ENCODE data around the gene AMMECR1L.
"Not testable (repeated sequence)": the region's sequence is repeated elsewhere in the genome, so short reads cannot be mapped to it uniquely, and the experiment has no call there.

Gene AMMECR1L

DNA sequence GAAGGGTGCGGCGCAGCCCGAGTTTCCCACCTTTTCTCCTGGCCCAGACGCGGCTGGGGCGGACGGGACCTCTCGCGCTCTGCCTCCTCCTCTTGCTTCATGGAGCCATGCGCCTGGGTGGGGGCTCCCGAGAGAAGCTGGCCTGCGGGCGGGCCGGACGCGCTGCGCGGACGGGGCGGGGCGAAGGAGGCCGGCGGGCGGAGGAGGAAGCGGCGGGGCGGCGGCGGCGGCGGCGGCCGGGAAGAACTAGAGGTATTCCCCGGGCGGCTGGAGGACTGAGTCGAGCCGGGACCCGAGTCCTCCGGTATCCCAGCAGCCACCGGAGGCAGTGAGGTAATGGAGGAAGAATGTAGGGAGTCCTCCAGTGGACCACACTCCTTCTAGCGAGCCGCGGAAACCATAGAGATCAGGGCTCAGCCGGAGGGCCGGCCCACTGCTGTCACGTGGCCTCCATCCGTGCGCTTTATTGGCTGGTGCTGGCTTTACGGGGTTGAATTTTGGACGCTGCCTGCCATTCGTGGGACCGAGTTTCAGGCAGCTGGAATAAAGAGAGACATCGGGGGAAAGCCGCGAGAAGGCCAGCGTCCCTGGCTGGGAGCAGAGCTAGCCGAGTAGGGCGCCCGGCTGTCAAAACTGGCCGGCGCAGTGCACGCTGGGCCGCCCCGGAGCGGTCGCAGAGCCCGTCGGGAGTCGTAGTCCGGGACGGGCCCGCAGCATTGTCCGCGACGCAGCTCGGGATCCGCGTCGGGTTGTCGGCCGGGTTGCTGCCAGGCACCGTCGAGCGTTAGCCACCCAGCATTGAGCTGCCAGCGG is at the start of gene AMMECR1L:
AMMECR1L (minus strand) TSS at position 177 of the 813 bp plus-strand sequence. CDS start 11,722 bp downstream, outside the sequence.
- DNase-seq: peak; percentile 7

DNA sequence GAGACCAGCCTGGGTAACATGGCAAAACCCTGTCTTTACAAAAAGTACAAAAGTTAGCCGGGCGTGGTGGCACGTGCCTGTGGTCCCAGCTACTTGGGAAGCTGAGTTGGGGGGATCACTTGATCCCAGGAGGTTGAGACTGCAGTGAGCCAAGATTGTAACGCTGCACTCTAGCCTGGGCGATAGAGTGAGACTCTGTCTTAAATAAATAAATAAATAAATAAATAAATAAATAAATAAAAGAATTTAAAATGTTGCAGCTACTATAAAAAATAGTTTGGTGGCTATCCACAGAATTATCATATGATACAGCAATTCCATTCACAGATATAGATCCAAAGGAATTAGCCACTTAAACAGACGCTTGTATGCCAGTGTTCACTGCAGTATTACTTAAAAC is 49.6 kb upstream of the AMMECR1L start:
- no peak for DNase-seq

DNA sequence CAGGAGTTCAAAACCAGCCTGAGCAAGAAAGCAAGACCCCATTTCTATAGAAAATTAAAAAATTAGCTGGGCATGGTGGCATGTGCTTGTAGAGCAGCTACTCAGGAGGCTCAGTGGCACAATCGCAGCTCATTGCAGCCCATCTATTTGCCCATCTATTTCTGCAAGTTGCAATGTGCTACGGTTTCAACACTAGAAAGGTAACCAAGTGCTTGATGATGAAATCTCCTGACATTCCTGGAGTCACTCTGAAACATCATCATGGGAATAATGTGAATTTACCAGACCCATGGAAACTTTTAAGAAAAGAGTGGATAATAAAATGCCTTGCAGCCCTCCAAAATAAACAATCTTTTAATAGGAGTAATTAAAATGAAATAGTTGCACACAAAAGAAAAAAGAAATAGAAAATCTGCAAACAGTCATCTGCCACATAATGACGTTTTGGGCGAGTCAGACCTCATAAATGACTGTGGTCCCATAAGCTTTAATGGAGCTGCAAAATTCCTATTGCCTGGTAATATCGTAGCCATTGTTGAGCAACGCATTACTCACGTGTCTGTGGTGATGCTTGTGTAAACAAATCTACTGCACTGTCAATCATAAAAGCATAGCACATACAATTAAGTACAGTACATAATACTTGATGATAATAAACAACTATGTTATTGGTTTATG is 46.6 kb upstream of the AMMECR1L start:
- DNase-seq: no peak

DNA sequence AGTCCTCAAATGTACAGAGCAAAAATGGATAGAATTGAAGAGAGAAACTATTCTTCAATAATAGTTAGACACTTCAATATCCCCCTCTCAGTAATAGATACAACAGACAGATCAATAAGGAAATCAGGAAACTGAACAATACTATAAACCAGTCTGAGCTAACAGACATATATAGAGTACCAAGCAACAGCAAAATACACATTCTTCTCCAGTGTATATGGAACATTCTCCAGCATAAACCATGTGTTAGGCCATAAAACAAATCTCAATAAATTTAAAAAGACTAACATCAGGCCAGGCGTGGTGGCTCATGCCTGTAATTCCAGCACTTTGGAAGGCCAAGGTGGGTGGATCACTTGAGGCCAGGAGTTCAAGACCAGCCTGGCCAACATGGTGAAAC is 43.7 kb upstream of the AMMECR1L start:
- no peak for DNase-seq

DNA sequence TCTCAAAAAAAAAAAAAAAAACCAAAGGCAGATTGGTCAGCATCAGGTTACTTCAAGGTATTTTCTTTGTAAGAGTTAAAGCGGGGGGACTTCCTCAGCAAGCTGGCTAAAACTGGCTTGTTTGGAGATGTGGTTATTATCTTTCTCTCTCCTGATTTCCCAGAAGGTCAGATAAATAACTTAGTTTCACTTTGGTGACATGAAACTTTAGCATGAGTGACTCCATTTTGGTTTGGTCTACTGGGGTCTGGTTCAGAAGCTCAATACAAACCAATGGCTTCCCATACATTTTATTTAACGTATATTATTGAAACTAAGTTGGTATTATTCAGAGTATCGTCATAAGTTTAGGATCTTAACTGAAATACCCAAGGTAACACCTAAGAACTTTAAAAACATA is 41.6 kb upstream of the AMMECR1L start:
- no peak for DNase-seq

DNA sequence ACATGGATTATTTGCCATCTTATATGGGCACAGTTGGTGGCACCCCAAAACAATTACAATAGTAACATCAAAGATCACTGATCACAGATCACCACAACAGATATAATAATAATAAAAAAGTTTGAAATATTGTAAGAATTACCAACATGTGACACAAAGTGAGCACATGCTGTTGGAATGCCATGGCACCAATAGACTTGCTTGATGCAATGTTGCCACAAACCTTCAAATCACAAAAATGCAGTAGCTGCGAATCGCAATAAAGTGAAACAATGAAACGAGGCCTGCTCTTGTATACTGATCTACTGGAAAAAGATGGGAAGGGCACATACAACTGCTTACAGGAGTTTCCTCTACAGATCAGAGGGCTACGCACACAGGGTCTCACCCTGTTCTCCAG is 32.2 kb upstream of the AMMECR1L start:
- DNase-seq: no peak

DNA sequence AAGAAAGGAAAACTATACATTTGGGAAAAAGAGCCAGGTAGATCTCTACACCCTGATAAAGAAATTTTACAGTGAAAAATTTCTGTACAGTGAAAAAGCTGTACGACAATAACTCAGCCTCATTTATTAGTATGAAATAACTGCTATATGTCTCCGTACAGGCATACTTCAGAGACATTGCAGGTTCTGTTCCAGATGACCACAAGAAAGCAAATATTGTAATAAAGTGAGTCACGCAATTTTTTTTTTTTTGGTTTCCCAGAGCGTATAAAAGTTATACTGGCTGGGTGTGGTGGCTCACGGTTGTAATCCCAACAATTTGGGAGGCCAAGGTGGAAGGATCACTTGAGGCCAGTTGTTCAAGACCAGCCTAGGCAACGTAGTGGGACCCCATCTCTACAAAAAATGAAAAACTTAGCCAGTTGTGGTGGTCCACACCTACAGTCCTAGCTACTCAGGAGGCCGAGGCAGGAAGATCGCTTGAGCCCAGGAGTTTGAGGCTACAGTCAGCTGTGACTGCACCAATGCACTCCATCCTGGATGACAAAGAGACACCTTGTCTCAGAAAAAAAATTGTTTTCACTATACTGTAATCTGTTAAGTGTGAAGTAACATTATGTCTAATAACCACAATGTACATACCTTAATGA is 28.2 kb upstream of the AMMECR1L start:
- DNase-seq: no peak

DNA sequence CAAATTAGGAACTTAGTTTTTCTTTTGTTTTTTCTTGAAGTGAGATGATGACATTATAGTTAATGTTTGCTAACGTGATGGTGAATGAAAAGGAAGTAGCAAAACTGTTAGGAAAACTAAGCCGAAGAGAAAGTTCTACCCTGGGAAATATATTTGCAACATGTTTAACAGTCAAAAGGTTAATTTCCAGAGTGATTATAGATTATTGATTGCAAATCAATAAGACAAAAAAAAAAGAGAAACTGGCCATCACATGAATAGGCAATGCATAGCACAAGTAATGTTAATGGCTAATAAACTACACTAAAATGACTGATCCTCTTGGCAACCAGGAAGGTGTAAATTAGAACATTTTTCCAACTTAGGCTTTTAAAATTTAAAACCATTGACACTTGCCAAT is 26.0 kb upstream of the AMMECR1L start:
- no peak for DNase-seq

DNA sequence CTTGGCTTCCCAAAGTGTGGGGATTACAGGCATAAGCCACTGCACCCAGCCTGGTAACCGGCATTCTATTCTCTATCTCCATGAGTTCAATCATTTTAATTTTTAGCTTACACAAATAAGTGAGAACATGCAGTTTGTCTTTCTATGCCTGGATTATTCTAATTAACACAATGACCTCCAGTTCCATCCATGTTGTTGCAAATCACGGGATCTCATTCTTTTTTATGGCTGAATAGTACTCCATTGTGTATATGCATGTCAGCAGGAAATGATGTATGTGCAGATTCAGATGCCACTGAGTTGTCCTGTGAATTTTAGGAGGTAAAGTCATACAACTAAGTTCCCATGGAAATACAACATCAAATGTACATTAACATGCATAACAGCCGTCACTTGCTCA is 24.7 kb upstream of the AMMECR1L start:
- DNase-seq: no peak

DNA sequence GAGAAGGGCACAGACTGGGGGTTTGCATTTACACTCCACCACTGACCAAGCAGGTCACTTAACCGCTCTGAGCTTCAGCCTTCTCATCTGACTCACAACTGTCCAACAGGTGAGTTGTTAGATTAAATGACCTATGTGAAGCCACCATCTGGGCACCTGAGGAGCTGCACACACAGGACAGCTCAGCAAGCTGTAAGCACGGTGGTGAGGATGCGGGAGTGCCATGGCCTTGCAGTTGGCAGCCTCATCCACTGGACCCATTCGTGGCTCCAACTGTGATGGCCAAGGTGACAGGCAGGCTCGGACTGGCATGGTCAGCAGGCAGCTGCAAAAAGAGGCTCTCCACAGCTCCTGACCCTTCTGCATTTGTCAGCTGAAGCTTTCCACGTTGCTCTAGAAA is 23.3 kb upstream of the AMMECR1L start:
- no peak for DNase-seq

DNA sequence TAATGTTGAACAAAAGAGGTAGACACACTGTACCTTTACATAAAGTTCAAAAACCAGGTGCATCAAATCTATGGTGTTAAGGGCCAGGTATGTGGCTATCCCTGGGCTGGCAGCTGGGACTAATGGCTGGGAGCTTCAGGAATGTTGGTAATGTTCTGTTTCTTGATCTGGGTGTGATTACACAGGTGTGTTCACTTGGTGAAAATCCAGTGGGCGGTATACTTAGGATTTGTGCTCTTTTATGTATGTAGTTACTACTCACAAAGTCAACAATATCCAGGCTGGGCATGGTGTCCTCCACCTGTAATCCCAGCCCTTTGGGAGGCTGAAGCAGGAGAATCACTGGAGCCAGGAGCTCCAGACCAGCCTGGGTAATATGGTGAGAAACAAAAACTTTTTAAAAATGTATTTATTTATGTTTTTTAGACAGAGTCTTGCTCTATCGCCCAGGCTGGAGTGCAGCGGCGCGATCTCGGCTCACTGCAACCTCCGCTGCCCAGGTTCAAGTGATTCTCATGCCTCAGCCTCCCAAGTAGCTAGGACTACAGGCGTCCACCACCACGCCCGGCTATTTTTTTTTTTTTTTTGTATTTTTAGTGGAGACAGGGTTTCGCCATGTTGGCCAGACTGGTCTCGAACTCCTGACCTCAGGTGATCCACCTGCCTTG is 22.1 kb upstream of the AMMECR1L start:
- DNase-seq: not testable (repeated sequence)

DNA sequence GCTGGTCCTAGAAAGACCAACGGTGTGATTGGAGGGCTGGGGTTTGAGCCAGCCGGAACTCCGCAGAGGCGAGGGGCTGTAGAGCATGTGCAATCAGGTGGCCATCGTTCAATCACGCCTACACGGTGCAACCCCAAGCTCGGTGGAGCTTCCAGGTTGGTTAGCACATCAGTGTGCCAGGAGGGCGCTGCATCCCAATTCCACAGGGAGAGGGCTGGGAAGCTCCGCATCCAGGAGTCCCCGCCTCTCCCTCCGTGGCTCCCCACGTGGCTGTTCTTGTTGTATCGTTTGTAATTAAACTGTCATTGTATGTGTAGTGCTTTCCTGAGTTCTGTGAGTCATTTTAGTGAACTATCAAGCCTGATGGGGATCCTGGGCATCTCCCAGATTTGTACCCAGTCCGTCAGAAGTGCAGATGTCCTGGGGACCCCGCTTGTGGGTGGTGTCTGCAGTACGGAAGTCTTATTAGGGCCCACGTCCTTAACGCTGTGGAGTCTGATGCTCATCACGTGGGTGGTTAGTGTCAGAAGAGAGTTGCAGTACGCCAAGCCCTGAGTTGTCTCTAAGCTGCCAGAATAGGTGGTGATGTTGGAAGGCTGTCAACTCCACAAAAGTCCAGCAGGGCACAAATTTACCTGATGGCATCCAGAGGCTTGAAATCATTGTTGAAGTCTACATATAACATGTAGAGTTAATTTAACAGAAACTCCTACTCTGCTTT is 20.6 kb upstream of the AMMECR1L start:
- no peak for DNase-seq

DNA sequence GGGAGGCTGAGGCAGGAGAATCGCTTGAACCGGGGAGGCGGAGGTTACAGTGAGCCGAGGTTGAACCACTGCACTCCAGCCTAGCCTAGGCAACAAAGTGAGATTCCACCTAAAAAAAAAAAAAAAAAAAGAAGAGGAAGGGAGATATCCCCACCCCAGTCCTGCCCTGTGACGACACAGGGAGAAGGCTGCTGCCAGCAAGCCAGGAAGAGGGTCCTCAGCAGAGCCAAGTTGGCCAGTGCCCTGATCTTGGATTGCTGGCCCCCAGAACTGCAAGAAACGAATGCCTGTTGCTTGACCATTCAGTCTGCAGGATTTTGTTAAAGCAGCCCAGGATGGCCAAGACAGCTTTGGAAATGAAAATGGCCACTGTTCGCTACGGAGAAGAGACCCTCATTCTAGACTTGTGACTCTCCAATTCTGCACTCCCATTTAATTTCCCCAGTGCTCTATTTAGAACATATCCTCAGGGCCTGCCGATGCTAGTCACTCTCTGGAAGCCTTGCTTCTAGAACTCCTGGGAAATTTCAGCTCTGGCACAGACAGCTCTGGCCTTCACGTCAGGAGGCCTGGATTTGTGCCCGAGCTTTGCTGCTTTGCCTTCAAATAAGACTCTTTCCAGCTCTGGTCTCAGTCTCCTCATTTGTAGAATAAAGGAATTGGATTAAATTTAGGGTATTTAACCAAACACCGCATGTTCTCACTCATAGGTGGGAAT is 15.7 kb upstream of the AMMECR1L start:
- no peak for DNase-seq

DNA sequence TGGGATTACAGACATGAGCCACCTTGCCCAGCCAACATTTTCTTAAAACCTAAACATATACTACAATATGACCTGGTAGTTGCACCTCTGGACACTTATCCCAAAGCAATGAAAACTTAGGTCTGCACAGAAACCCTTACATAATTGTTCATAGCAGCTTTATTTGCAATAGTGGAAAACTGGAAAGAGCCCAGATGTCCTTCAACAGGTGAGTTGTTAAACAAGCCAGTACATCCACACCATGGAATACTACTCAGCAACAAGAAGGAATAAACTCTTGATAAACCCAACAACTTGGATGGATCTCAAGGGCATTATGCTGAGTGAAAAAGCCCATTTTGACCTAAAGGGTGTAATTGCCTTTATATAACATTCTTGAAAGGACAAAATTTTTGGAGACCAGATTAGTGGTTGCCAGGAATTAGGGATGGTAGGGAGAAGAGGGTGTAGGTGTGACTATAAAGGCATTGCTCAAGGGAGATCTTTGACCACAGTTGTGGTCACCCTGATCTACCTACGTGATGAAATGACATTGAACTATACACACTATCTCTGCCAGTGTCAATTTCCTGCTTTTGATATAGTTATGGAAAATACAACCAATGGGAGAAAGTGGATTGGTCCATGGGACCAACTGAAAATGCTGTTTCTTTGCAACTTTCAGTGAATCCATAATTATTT is 11.9 kb upstream of the AMMECR1L start:
- no peak for DNase-seq

DNA sequence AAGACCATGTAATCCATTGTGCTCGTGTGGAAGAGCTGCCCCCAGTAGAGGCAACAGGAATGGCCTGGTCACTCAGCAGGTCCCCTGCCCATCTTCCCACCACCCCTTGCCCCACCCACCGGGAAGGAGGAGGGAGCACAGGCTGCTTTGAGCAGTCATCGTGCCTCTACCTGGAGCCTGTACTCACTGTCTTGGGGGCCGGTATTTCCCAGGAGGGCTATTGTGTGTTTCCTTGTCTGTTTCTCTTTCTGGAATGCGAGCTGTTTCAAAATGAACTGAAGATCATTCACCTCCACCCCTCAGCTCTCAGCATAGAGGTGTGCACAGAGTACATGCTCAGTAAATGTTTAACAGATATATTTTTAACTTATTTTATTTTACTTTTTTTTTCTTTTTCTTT is 7.7 kb upstream of the AMMECR1L start:
- no peak for DNase-seq

DNA sequence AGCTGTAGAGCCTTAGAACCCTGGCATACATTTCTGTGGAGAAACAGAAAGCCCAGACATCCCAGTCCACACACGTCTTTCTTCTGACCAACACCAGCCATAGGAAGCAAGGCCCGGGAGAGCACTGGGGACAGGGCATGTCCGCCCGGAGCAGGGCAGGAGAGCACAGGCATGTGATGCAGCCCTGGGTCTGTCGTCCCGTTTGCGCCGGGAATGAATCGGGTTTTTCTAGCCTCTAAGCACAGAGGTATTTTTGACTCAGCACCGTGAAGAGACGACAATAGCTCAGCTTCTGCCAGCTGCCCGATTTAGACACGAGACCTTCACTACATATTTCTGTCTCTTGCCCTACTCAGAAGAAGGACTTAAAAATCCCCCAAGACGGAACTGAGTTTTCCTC is 7.3 kb upstream of the AMMECR1L start:
- DNase-seq: no peak

DNA sequence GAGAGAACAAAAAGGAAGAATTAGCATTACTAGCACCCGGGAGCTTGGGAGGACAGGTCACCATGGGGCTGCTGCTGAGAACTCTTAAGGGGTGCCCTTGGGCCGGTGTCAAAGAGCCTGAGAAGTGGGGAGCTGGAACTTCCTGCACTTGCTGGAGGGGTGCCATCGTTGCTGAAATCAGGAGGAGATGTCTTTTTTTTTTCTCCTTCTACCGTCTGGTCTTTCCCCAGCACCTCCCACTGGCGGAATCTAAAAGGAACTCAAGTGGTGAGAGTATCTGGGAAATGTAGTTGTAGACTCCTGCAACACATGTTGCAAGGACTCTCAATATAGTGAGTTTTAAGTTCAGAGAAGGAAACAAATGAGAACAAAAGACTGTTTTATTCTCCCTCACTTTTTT is 6.1 kb upstream of the AMMECR1L start:
- DNase-seq: no peak

DNA sequence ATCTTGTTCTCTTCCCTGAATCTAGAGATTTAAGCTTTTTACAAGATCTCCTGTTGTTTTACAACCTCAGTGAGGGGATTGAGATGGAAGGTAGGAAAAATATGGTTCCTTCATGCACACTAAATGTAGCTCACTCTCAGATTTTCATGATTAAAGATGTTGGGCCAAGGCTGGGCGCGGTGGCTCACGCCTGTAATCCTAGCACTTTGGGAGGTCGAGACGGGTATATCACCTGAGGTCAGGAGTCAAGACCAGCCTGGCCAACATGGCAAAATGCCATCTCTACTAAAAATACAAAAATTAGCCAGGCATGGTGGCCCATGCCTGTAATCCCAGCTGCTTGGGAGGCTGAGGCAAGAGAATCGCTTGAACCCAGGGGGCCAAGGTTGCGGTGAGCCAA is 5.0 kb upstream of the AMMECR1L start:
- not testable (repeated sequence) for DNase-seq

DNA sequence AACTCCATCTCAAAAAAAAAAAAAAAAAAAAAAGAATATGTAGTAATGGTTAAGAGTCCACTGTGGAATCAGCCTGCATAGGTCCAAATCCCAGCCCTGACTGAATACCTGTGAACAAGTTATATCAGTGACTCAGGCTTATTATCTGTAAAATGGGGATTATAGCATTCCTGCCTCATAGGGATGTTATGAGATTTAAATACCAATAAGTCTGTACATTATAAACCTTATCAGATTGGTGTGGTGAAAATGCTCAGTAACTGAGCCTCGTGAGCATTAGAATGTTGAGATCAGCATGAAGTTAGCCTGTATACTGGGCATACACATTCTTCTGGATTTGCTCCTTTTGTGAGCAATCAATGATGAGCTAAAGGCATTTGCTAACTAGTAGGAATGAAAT is 3.0 kb upstream of the AMMECR1L start:
- DNase-seq: no peak

DNA sequence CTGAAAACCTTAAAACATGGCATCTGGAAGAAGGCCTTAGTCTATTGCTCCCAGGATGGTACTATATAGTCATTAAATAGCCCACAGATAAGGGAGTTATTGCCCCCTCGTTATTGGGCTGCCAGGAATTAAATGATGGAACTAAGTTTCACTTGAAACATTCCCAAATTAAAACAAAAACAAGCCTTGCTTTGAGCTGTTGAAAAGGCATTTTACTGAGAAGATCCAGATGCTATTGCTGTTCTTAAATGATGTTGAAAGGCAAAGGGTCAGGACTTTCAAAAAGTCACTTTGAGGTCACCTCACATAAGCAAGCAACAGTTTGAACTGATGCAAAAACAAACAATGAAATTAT is 2.0 kb upstream of the AMMECR1L start:
- no peak for DNase-seq

DNA sequence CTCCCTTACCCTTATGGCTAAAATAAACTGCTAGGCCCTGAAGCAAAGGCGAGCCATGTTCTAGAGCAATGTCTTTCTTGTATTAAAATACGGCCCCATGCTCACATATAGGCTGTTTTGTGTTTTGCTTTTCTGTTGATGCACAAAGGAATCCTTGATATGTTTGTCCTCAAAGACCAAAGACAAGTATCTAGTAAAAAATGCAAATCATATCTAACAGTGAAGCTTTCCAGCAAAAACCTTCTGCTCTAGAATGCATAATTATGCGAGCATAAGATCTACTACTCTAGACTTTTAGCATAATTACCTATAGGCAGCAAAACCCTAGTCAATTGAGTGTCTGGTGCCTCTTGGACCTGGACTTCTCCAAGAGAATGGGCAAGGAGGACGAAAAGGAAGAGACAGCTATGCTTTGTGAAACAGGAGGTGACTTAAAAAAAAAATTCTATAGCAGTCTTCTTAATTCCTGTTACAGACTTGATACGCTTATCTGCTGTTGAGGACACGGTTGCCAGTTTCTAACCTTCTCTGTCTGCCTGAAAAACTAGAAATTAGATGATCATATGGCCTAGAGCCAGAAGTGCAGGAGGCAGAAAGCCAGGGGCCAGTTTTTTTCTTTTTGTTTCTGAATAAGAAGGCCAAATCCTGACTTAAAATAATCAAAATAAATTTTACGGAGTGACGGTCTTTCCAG is 1.5 kb upstream of the AMMECR1L start:
- no peak for DNase-seq
